Spleen (tissue), 11 donors: Measurements from ENCODE around the gene PRKG1. TPM values are rescaled to one million over a fixed set of nuclear protein-coding genes. Genes with fewer than 3 reads are reported as not detected.
"Not testable (repeated sequence)": the region's sequence is repeated elsewhere in the genome, so short reads cannot be mapped to it uniquely, and the experiment has no call there.

Experiments
- DNase-seq: peaks from one replicate; pipeline ENCODE4 v3.0.0-alpha.2; 2020
- H3K27ac ChIP-seq, 8 donors: fragments of 200-600 bp; sonication (generic) in 7 of 8; 1 replicate in 4 of 8; 2 replicates in 4 of 8; pipeline versions ENCODE4 v1.5.0 to v1.8.0; 2016 to 2021; ENCODE audit warnings: inconsistent platforms in 4 of 8, mild to moderate bottlenecking in 4 of 8, moderate library complexity in 1 of 8
- H3K27me3 ChIP-seq, 7 donors: fragments of 200-600 bp; sonication (generic) in 6 of 7; replicated peaks in 1 of 7; 1 replicate in 4 of 7; 2 replicates in 3 of 7; pipeline versions ENCODE4 v1.5.0 to v1.8.0; 2016 to 2021; ENCODE audit warnings: inconsistent platforms in 3 of 7, mild to moderate bottlenecking in 1 of 7
- H3K36me3 ChIP-seq, 6 donors: fragments of 200-600 bp; sonication (generic) in 5 of 6; 1 replicate in 4 of 6; 2 replicates in 2 of 6; pipeline versions ENCODE4 v1.5.0 to v1.8.0; 2016 to 2021; ENCODE audit warnings: inconsistent platforms in 2 of 6
- H3K4me1 ChIP-seq, 6 donors: fragments of 200-600 bp; sonication (generic) in 5 of 6; 1 replicate in 3 of 6; 2 replicates in 3 of 6; pipeline versions ENCODE4 v1.5.0 to v1.8.0; 2016 to 2021; ENCODE audit warnings: inconsistent platforms in 3 of 6
- H3K4me3 ChIP-seq, 8 donors: fragments of 200-600 bp; sonication (generic) in 7 of 8; 1 replicate in 4 of 8; 2 replicates in 4 of 8; pipeline versions ENCODE4 v1.5.0 to v1.8.0; 2016 to 2021; ENCODE audit warnings: inconsistent platforms in 4 of 8, mild to moderate bottlenecking in 4 of 8, moderate library complexity in 2 of 8
- H3K9me3 ChIP-seq, 8 donors: fragments of 200-600 bp; sonication (generic) in 7 of 8; 1 replicate in 4 of 8; 2 replicates in 4 of 8; pipeline versions ENCODE4 v1.5.0 to v1.8.0; 2016 to 2021; ENCODE audit warnings: inconsistent platforms in 4 of 8
- CTCF ChIP-seq, 11 experiments: fragments of 200-600 bp in 7 of 11; fragments of 450-650 bp in 4 of 11; sonication (generic) in 4 of 11; IDR thresholded peaks in 8 of 11; conservative IDR thresholded peaks in 3 of 11; 1 replicate in 7 of 11; 2 replicates in 4 of 11; pipeline versions ENCODE4 v1.4.0 to v1.8.0; 2016 to 2021; ENCODE audit warnings: antibody characterized with exemption in 11 of 11, inconsistent platforms in 4 of 11, mild to moderate bottlenecking in 1 of 11
- POLR2A ChIP-seq, 3 donors: fragments of 450-650 bp; IDR thresholded peaks; one replicate each; pipeline ENCODE4 v1.5.1; 2017; ENCODE audit warnings: antibody characterized with exemption in 3 of 3, mild to moderate bottlenecking in 1 of 3
- POLR2AphosphoS5 ChIP-seq, 3 donors: sonication (generic); formaldehyde crosslinking; IDR thresholded peaks; one replicate each; pipeline ENCODE4 v1.5.1; 2017; ENCODE audit warnings: antibody characterized with exemption in 3 of 3
- WGBS, 5 donors: extraction: QIAGEN DNeasy Blood & Tissue Kit in 3 of 5; methylation state at CpG; one replicate each; pipeline versions ENCODE4 v1.1.5 to v1.1.7; 2013 to 2018; 5-methylcytosine and 5-hydroxymethylcytosine counted together
- intact Hi-C: fragments of 100-400 bp; cut with DNase I; formaldehyde crosslinking; loops from one replicate; pipeline ENCODE4 v1.15.0; 2023; ENCODE audit warnings: low total_unique reads
- polyA plus RNA-seq, 3 donors: library from polyadenylated mRNA; stranded (reverse); fragments of 200-250 nt; gene quantifications; one replicate each; pipeline ENCODE4 v1.2.1, GENCODE V29; 2013
- total RNA-seq, 7 donors: library from RNA; depleted of rRNA in 3 of 7; stranded (reverse); fragments of >200 nt in 3 of 7; fragmentation: NEBNext Ultra II Directional in 4 of 7; extraction: Animal tissue kit (Norgen Biotek cat#: 25700) in 4 of 7; gene quantifications; one replicate each; pipeline versions ENCODE4 v1.1.0 to v1.2.1, GENCODE V29; 2016 to 2021
- donor health status: healthy with polysubstance abuse.
- donor health status: DM: no; HTN: no; CAD: no; lungs with moderate emphysema.
- donor health status: DM: no; HTN: no; CAD: no.
- donor health status: Bipolar disorder and iron deficiency.
- donor health status: healthy.
- donor health status: DM: no; HTN: no; CAD: no.
- donor health status: DM: yes; HTN: yes; CAD: no.

PRKG1 gene
- total and polyA plus RNA-seq, 10 donors = 0.65 to 10.5 (median 7.2) TPM

GRCh38 chr10:51257511-51258248 lies 183.4 kb downstream of the PRKG1 start:
- intact Hi-C loops = no loop called here
- TF ChIP-seq POLR2AphosphoS5 (IDR thresholded peaks at IDR 0.05) = no peak
- TF ChIP-seq CTCF (IDR thresholded peaks at IDR 0.05 in 8 of 11, conservative IDR thresholded peaks at IDR 0.05 in 3 of 11) = no peak
- TF ChIP-seq POLR2A (IDR thresholded peaks at IDR 0.05) = no peak
- DNase-seq = no peak
- Histone ChIP-seq H3K9me3 (no peaks in the 10 kb centered on the region), H3K27me3 (no peaks in the 10 kb centered on the region), H3K4me1 (no peaks in the 10 kb centered on the region), H3K27ac (no peak overlapping the region), H3K36me3 (no peaks in the 10 kb centered on the region), H3K4me3 (no peak overlapping the region)
- 80 to 87% (median 85%) methylated on average over 7 of the region's 7 CpGs for WGBS, 5 donors

GRCh38 chr10:51260376-51260775 lies 186.1 kb downstream of the PRKG1 start:
- no peak overlapping the region for H3K27ac ChIP-seq
- H3K36me3 ChIP-seq = no peaks in the 10 kb centered on the region
- H3K27me3 ChIP-seq = no peaks in the 10 kb centered on the region
- DNase-seq = no peak
- no peak for TF ChIP-seq POLR2A (IDR thresholded peaks at IDR 0.05)
- no peak for TF ChIP-seq CTCF (IDR thresholded peaks at IDR 0.05 in 8 of 11, conservative IDR thresholded peaks at IDR 0.05 in 3 of 11)
- no peak for TF ChIP-seq POLR2AphosphoS5 (IDR thresholded peaks at IDR 0.05)
- intact Hi-C loops = no loop called here
- H3K4me3 ChIP-seq = no peak overlapping the region
- 89 to 98% (median 94%) methylated on average over 2 of the region's 2 CpGs for WGBS, 5 donors
- H3K9me3 ChIP-seq = no peaks in the 10 kb centered on the region
- no peaks in the 10 kb centered on the region for H3K4me1 ChIP-seq

GRCh38 chr10:51266496-51266895 lies 192.2 kb downstream of the PRKG1 start:
- DNase-seq = no peak
- intact Hi-C loops = no loop called here
- H3K4me1 ChIP-seq = no peaks in the 10 kb centered on the region
- H3K36me3 ChIP-seq = no peaks in the 10 kb centered on the region
- H3K27ac ChIP-seq = no peak overlapping the region
- no peak for TF ChIP-seq CTCF (IDR thresholded peaks at IDR 0.05 in 8 of 11, conservative IDR thresholded peaks at IDR 0.05 in 3 of 11)
- no peak for TF ChIP-seq POLR2A (IDR thresholded peaks at IDR 0.05)
- TF ChIP-seq POLR2AphosphoS5 (IDR thresholded peaks at IDR 0.05) = no peak
- H3K9me3 ChIP-seq = no peaks in the 10 kb centered on the region
- 85 to 94% (median 87%) methylated on average over 3 of the region's 3 CpGs for WGBS, 5 donors
- H3K4me3 ChIP-seq = no peak overlapping the region
- H3K27me3 ChIP-seq = no peaks in the 10 kb centered on the region

- WGBS, 5 donors = 79 to 89% (median 88%) methylated on average over 8 of the region's 8 CpGs
- DNase-seq, H3K27ac ChIP-seq, H3K4me1 ChIP-seq, H3K4me3 ChIP-seq, H3K9me3 ChIP-seq, intact Hi-C loops, H3K27me3 ChIP-seq, H3K36me3 ChIP-seq: not testable (repeated sequence)
Observed at GRCh38 chr10:51267980-51268570, 193.8 kb downstream of the PRKG1 start.
